OCI-LY1 (cell line): Measurements from ENCODE around the gene IMPG2.

ENCODE experiments used
- H2AFZ ChIP-seq: fragments of 200-600 bp; sonication (generic), shearing (Covaris generic); 2 replicates; pipeline ENCODE4 v1.6.0; 2014; ENCODE audit warnings: antibody characterized with exemption, mild to moderate bottlenecking, low read length
- H3F3A ChIP-seq: fragments of 200-600 bp; sonication (generic), shearing (Covaris generic); 2 replicates; pipeline ENCODE4 v1.6.0; 2014; ENCODE audit warnings: mild to moderate bottlenecking, antibody characterized with exemption, low read length, moderate library complexity; ENCODE audit not compliant: insufficient read depth
- H3K27ac ChIP-seq: fragments of 200-600 bp; sonication (generic); 2 replicates; pipeline ENCODE4 v1.5.1; 2014; ENCODE audit warnings: low read length, mixed run types, mild to moderate bottlenecking, low read depth; ENCODE audit not compliant: poor library complexity, severe bottlenecking
- H3K27me3 ChIP-seq: fragments of 200-600 bp; sonication (generic); 2 replicates; pipeline ENCODE4 v1.6.0; 2014; ENCODE audit warnings: antibody characterized with exemption, mild to moderate bottlenecking, low read length, moderate library complexity; ENCODE audit not compliant: insufficient read depth
- H3K36me3 ChIP-seq: fragments of 200-600 bp; sonication (generic); 2 replicates; pipeline ENCODE4 v1.6.1; 2014; ENCODE audit warnings: mild to moderate bottlenecking, antibody characterized with exemption, low read length, moderate library complexity, mixed read lengths; ENCODE audit not compliant: insufficient read depth
- H3K4me1 ChIP-seq: fragments of 200-600 bp; sonication (generic); 2 replicates; pipeline ENCODE4 v1.5.1; 2014; ENCODE audit warnings: mild to moderate bottlenecking, low read length, moderate library complexity; ENCODE audit not compliant: insufficient read depth, severe bottlenecking
- H3K4me2 ChIP-seq: fragments of 200-600 bp; sonication (generic), shearing (Covaris generic); 2 replicates; pipeline ENCODE4 v1.6.1; 2014; ENCODE audit warnings: low read length
- H3K4me3 ChIP-seq: fragments of 200-600 bp; sonication (generic); 2 replicates; pipeline ENCODE4 v1.5.1; 2014; ENCODE audit warnings: low read length, low read depth, mild to moderate bottlenecking, mixed read lengths; ENCODE audit not compliant: poor library complexity, severe bottlenecking
- H3K79me2 ChIP-seq: fragments of 200-600 bp; shearing (Covaris generic); 2 replicates; pipeline ENCODE4 v1.6.1; 2016; ENCODE audit warnings: mixed run types, low read length, mixed read lengths; ENCODE audit not compliant: insufficient read depth
- H3K9ac ChIP-seq: fragments of 200-600 bp; sonication (generic), shearing (Covaris generic); 2 replicates; pipeline ENCODE4 v1.6.1; 2014; ENCODE audit warnings: mild to moderate bottlenecking, low read length, mixed read lengths
- H3K9me2 ChIP-seq: fragments of 200-600 bp; sonication (generic), shearing (Covaris generic); 2 replicates; pipeline ENCODE4 v1.6.1; 2014; ENCODE audit warnings: low read depth, mild to moderate bottlenecking, low read length, mixed read lengths
- H3K9me3 ChIP-seq: fragments of 200-600 bp; shearing (Covaris generic); 2 replicates; pipeline ENCODE4 v1.6.1; 2014; ENCODE audit warnings: low read length, mixed read lengths
- H4K20me1 ChIP-seq: fragments of 200-600 bp; sonication (generic), shearing (Covaris generic); 2 replicates; pipeline ENCODE4 v1.6.0; 2016; ENCODE audit warnings: mild to moderate bottlenecking, low read length; ENCODE audit not compliant: insufficient read depth
- EZH2 ChIP-seq: fragments of 200-600 bp; sonication (generic), shearing (Covaris generic); IDR thresholded peaks from 2 replicates; pipeline ENCODE4 v1.8.0; 2017; ENCODE audit warnings: borderline replicate concordance, mixed run types, mild to moderate bottlenecking, antibody characterized with exemption, low read length, moderate library complexity, mixed read lengths
- TF ChIP-seq, protein P1 (sequence below): fragments of 200-600 bp; sonication (generic), shearing (Covaris generic); IDR thresholded peaks from 2 replicates; pipeline ENCODE4 v1.5.1; 2017; ENCODE audit warnings: mild to moderate bottlenecking, antibody characterized with exemption, low read length, moderate library complexity, mixed read lengths

IMPG2 gene

DNA sequence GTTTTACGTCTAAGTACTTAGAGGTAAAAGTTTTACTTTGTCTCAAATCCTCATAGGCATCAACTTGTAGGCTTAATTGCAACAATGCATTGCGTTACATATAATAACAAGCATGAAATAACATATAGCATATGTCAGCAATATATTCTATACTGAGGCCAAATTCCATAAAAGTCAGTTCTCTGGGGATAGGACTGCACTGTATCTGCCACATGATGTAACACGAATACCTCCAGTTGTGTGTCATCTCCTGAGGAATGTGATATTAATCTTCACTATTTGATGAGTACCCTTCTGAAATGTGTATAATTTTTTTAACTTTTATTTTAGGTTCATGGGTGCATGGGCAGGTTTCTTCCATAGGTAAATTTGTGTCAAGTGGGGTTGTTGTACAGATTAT, 126.4 kb downstream of the IMPG2 start:
- Histone ChIP-seq H3K27ac (no peak overlapping the region), H3K4me1 (no peaks in the 10 kb centered on the region), H3F3A (no peaks in the 10 kb centered on the region), H3K79me2 (no peaks in the 10 kb centered on the region), H3K9me3 (no peaks in the 10 kb centered on the region), H3K9me2 (no peaks in the 10 kb centered on the region), H3K4me3 (no peak overlapping the region), H2AFZ (no peak overlapping the region), H3K9ac (no peak overlapping the region), H4K20me1 (no peaks in the 10 kb centered on the region), H3K27me3 (no peaks in the 10 kb centered on the region), H3K4me2 (no peak overlapping the region), H3K36me3 (no peaks in the 10 kb centered on the region)
- TF ChIP-seq EZH2 = no peak
- TF ChIP-seq, protein P1, sequence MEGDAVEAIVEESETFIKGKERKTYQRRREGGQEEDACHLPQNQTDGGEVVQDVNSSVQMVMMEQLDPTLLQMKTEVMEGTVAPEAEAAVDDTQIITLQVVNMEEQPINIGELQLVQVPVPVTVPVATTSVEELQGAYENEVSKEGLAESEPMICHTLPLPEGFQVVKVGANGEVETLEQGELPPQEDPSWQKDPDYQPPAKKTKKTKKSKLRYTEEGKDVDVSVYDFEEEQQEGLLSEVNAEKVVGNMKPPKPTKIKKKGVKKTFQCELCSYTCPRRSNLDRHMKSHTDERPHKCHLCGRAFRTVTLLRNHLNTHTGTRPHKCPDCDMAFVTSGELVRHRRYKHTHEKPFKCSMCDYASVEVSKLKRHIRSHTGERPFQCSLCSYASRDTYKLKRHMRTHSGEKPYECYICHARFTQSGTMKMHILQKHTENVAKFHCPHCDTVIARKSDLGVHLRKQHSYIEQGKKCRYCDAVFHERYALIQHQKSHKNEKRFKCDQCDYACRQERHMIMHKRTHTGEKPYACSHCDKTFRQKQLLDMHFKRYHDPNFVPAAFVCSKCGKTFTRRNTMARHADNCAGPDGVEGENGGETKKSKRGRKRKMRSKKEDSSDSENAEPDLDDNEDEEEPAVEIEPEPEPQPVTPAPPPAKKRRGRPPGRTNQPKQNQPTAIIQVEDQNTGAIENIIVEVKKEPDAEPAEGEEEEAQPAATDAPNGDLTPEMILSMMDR = no peak

DNA sequence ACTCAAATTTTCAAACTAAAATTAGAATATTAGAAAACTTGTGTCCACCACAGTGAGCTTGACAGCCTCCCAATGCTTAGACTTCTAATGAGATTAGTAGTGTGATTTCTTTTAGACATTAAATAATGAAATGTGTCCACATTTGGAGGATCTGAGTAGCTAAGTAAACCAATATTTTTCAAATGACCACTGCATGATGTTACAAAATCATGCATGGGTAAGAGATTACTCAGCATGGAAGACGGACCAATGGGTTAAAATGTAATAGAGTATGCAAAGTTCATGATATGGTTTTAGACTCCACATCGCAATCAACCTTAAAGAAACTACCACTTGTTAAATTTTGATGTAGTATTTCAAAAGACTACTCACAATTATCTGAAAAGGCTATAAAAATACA, 130.6 kb downstream of the IMPG2 start:
- no peak overlapping the region for H3K9ac ChIP-seq
- no peaks in the 10 kb centered on the region for H3F3A ChIP-seq
- H3K4me2 ChIP-seq = no peak overlapping the region
- no peaks in the 10 kb centered on the region for H3K79me2 ChIP-seq
- no peaks in the 10 kb centered on the region for H4K20me1 ChIP-seq
- no peak for TF ChIP-seq EZH2
- TF ChIP-seq, protein P1 = no peak
- H3K4me3 ChIP-seq = no peak overlapping the region
- H3K36me3 ChIP-seq = no peaks in the 10 kb centered on the region
- no peak overlapping the region for H3K27ac ChIP-seq
- H3K4me1 ChIP-seq = no peaks in the 10 kb centered on the region
- H3K9me2 ChIP-seq = no peaks in the 10 kb centered on the region
- no peaks in the 10 kb centered on the region for H3K9me3 ChIP-seq
- no peaks in the 10 kb centered on the region for H3K27me3 ChIP-seq
- H2AFZ ChIP-seq = no peak overlapping the region

DNA sequence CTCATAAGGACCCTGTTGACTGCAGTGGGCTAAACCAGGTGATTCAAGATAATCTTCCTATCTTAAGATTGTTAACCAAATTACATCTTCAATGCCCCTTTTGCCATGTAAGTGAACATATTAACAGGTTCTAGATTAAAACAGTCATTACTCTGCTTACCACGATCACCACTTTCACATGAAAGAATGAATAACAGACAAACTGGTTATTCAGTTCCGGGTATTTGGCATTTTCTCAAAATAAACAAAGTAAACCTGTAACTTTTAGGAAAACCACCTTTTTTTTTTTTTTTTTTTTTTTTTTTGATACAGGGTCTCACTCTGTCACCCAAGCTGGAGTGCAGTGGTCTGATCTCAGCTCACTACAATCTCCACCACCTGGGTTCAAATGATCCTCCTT, 131.2 kb downstream of the IMPG2 start:
- H3K9me3 ChIP-seq = no peaks in the 10 kb centered on the region
- no peaks in the 10 kb centered on the region for H3K9me2 ChIP-seq
- H3K9ac ChIP-seq = no peak overlapping the region

More for the DNA sequence above, 131.2 kb downstream of the IMPG2 start:
- no peak overlapping the region for H3K27ac ChIP-seq
- no peaks in the 10 kb centered on the region for H3K27me3 ChIP-seq
- H3K4me1 ChIP-seq = no peaks in the 10 kb centered on the region
- no peaks in the 10 kb centered on the region for H3F3A ChIP-seq
- H4K20me1 ChIP-seq = no peaks in the 10 kb centered on the region
- H3K36me3 ChIP-seq = no peaks in the 10 kb centered on the region
- H3K79me2 ChIP-seq = no peaks in the 10 kb centered on the region
- H3K4me3 ChIP-seq = no peak overlapping the region
- H2AFZ ChIP-seq = no peak overlapping the region
- TF ChIP-seq EZH2 = no peak
- TF ChIP-seq, protein P1 = no peak
- H3K4me2 ChIP-seq = no peak overlapping the region
